Heart right ventricle (tissue), 16 donors: ENCODE data around the gene FUT8. TPM values are rescaled to one million over a fixed set of nuclear protein-coding genes. Genes with fewer than 3 reads are reported as not detected.

ENCODE experiments used
- ATAC-seq, 8 donors: fragments of 200-7000 bp; cut with Tn5 transposase; one replicate each; pipeline ENCODE4 v1.9.1; 2020; ENCODE audit warnings: mild to moderate bottlenecking in 8 of 8, moderate library complexity in 8 of 8, moderate number of reproducible peaks in 1 of 8
- DNase-seq, 2 donors: peaks; one replicate each; pipeline ENCODE4 v3.0.0-alpha.2; 2020
- H3K27ac ChIP-seq, 10 donors: fragments of 200-600 bp; sonication (generic) in 2 of 10; one replicate each; pipeline versions ENCODE4 v1.5.0 to v1.8.0; 2020 to 2022; ENCODE audit warnings: mild to moderate bottlenecking in 3 of 10
- H3K27me3 ChIP-seq, 7 donors: fragments of 200-600 bp; one replicate each; pipeline ENCODE4 v1.8.0; 2021 to 2022; ENCODE audit warnings: mild to moderate bottlenecking in 2 of 7
- H3K36me3 ChIP-seq, 9 donors: fragments of 200-600 bp; sonication (generic) in 1 of 9; one replicate each; pipeline versions ENCODE4 v1.5.0 to v1.8.0; 2020 to 2022; ENCODE audit warnings: mild to moderate bottlenecking in 2 of 9
- H3K4me1 ChIP-seq, 9 donors: fragments of 200-600 bp; sonication (generic) in 1 of 9; one replicate each; pipeline versions ENCODE4 v1.5.0 to v1.8.0; 2020 to 2022; ENCODE audit warnings: mild to moderate bottlenecking in 4 of 9
- H3K4me3 ChIP-seq, 10 donors: fragments of 200-600 bp; sonication (generic) in 2 of 10; one replicate each; pipeline versions ENCODE4 v1.5.0 to v1.8.0; 2020 to 2022; ENCODE audit warnings: mild to moderate bottlenecking in 7 of 10, moderate library complexity in 2 of 10
- H3K9me3 ChIP-seq, 11 donors: fragments of 200-600 bp in 10 of 11; sonication (generic) in 2 of 11; one replicate each; pipeline versions ENCODE4 v1.5.0 to v1.8.0; 2013 to 2022; ENCODE audit warnings: mild to moderate bottlenecking in 2 of 11, control low read depth in 1 of 11, moderate library complexity in 1 of 11
- CTCF ChIP-seq, 9 donors: fragments of 200-600 bp; sonication (generic) in 2 of 9; IDR thresholded peaks; one replicate each; pipeline versions ENCODE4 v1.5.0 to v1.8.0; 2021 to 2022; ENCODE audit warnings: antibody characterized with exemption in 9 of 9, mild to moderate bottlenecking in 5 of 9, moderate library complexity in 1 of 9
- WGBS, 2 donors: extraction: QIAGEN DNeasy Blood & Tissue Kit; methylation state at CpG; one replicate each; pipeline ENCODE4 v1.1.7; 2013; ENCODE audit warnings: inconsistent platforms in 1 of 2; 5-methylcytosine and 5-hydroxymethylcytosine counted together
- intact Hi-C, 10 donors: fragments of 100-400 bp; cut with DNase I; formaldehyde crosslinking; loops; one replicate each; pipeline versions ENCODE4 v1.11.1 to v1.14.2; 2022
- polyA plus RNA-seq, 2 donors: library from polyadenylated mRNA; stranded (reverse); fragments of 200-250 nt; gene quantifications; one replicate each; pipeline ENCODE4 v1.2.3, GENCODE V29; 2013
- total RNA-seq, 10 donors: library from RNA; stranded (reverse); fragmentation: NEBNext Ultra II Directional in 3 of 10; extraction: Animal tissue kit (Norgen Biotek cat#: 25700) in 3 of 10; gene quantifications; one replicate each; pipeline versions ENCODE4 v1.2.1 to v1.2.4, GENCODE V29; 2021 to 2023
- donor health status: Arrhythmogenic right ventricular cardiomyopathy.
- donor health status: ischemic (EF 13 %, LVEDD 7.1; RV severe dilation, severe dysfunction).
- donor health status: healthy with polysubstance abuse.
- donor health status: DM: no; HTN: yes; CAD: no.
- donor health status: DM: no; HTN: no; CAD: no.
- donor health status: ischemic (EF 25% LVEDD 6.9; RV normal size, moderate dysfunction).
- donor health status: ischemic (EF 25% LVEDD 5.7; RV mildly dilated, moderate dysfunction).
- donor health status: healthy.
- donor health status: DM: yes; HTN: yes; CAD: no.
- donor health status: Ischemic cardiomyopathy.
- donor health status: ischemic (EF 35%, LVEDD 5.7; RV mildly dilated, moderate dysfunction).
- donor health status: nonischemic (EF 11% LVEDD 7.7; RV severe dilation, severe dysfunction).
- donor health status: DM: yes; HTN: yes; CAD: no.
- donor health status: PGD.
- donor health status: ischemic (EF 29% LVEDD 5.4; RV normal size, mild dysfunction).
- donor health status: nonischemic (EF 23%, LVEDD 6.1; RV moderate dilation, normal function).

FUT8 gene
- total and polyA plus RNA-seq, 12 donors: 2.9 to 16.1 (median 9.9) TPM

- Histone ChIP-seq H3K4me3 (no peak overlapping the region), H3K4me1 (peaks cover 0 to 34% (median 6%) of the 10 kb centered on the region in 9 donors), H3K36me3 (no peaks in the 10 kb centered on the region), H3K27ac (no peak overlapping the region), H3K9me3 (no peaks in the 10 kb centered on the region), H3K27me3 (no peaks in the 10 kb centered on the region)
- ATAC-seq (no peak), DNase-seq (no peak)
- WGBS, 2 donors: 90 to 94% methylated on average over 4 of the region's 4 CpGs
- TF ChIP-seq CTCF (IDR thresholded peaks at IDR 0.05): no peak
- intact Hi-C loops: no loop called here
Measured at GRCh38 chr14:65487783-65488494, 75.4 kb downstream of the FUT8 start.

GRCh38 chr14:65491274-65491673 is 78.7 kb downstream of the FUT8 start:
- 74 to 81% methylated on average over 1 of the region's 1 CpG for WGBS, 2 donors
- TF ChIP-seq CTCF (IDR thresholded peaks at IDR 0.05): no peak
- no peaks in the 10 kb centered on the region for H3K27me3 ChIP-seq

GRCh38 chr14:65492266-65492665 is 79.7 kb downstream of the FUT8 start:
- DNase-seq: no peak
- no peak for ATAC-seq
- no peaks in the 10 kb centered on the region for H3K36me3 ChIP-seq
- H3K27me3 ChIP-seq: no peaks in the 10 kb centered on the region
- WGBS, 2 donors: 97 to 99% methylated on average over 3 of the region's 3 CpGs
- no peak overlapping the region for H3K27ac ChIP-seq
- peaks cover 0 to 20% (median 0%) of the 10 kb centered on the region in 9 donors for H3K4me1 ChIP-seq
- H3K9me3 ChIP-seq: peaks cover 0 to 11% (median 0%) of the 10 kb centered on the region in 11 donors
- H3K4me3 ChIP-seq: no peak overlapping the region
- intact Hi-C loops: no loop called here
- no peak for TF ChIP-seq CTCF (IDR thresholded peaks at IDR 0.05)

More at GRCh38 chr14:65491274-65491673, 78.7 kb downstream of the FUT8 start:
- DNase-seq: no peak
- peaks cover 0 to 5% (median 0%) of the 10 kb centered on the region in 11 donors for H3K9me3 ChIP-seq
- intact Hi-C loops: no loop called here
- ATAC-seq: no peak
- no peak overlapping the region for H3K4me3 ChIP-seq
- no peaks in the 10 kb centered on the region for H3K36me3 ChIP-seq
- H3K4me1 ChIP-seq: peaks cover 0 to 20% (median 0%) of the 10 kb centered on the region in 9 donors
- H3K27ac ChIP-seq: no peak overlapping the region

- Histone ChIP-seq H3K36me3 (no peaks in the 10 kb centered on the region), H3K4me1 (peaks cover 0 to 30% (median 0%) of the 10 kb centered on the region in 9 donors), H3K27ac (no peak overlapping the region), H3K4me3 (no peak overlapping the region), H3K9me3 (peaks cover 0 to 11% (median 0%) of the 10 kb centered on the region in 11 donors), H3K27me3 (no peaks in the 10 kb centered on the region)
- ATAC-seq: no peak
- no peak for DNase-seq
- TF ChIP-seq CTCF (IDR thresholded peaks at IDR 0.05): no peak
- intact Hi-C loops: no loop called here
- WGBS, 2 donors: 87 to 89% methylated on average over 1 of the region's 1 CpG
Measured at GRCh38 chr14:65495196-65495595, 82.7 kb downstream of the FUT8 start.
